Immature natural killer cell (primary cell): ENCODE measurements around the gene HDGFL1. TPM values are rescaled to one million over a fixed set of nuclear protein-coding genes. Genes with fewer than 3 reads are reported as not detected.

Experiments
- DNase-seq, 3 donors: peaks; one replicate each; pipeline ENCODE4 v3.0.0; 2022; ENCODE audit warnings: mixed read lengths in 1 of 3
- H3K27ac Mint-ChIP-seq, 6 donors: one replicate each; pipeline ENCODE4 v1.8.0; 2020; ENCODE audit warnings: mixed read lengths in 6 of 6, mild to moderate bottlenecking in 5 of 6, inconsistent platforms in 4 of 6, moderate library complexity in 3 of 6
- H3K27me3 Mint-ChIP-seq, 3 donors: one replicate each; pipeline ENCODE4 v1.8.0; 2020 to 2021; ENCODE audit warnings: low read depth in 3 of 3, mild to moderate bottlenecking in 3 of 3, mixed read lengths in 3 of 3, moderate library complexity in 3 of 3, inconsistent platforms in 1 of 3
- H3K36me3 Mint-ChIP-seq, 3 donors: one replicate each; pipeline ENCODE4 v1.8.0; 2020; ENCODE audit warnings: mixed read lengths in 3 of 3, inconsistent platforms in 2 of 3, mild to moderate bottlenecking in 2 of 3
- H3K4me1 Mint-ChIP-seq, 2 donors: one replicate each; pipeline ENCODE4 v1.8.0; 2020; ENCODE audit warnings: inconsistent platforms in 2 of 2, mild to moderate bottlenecking in 2 of 2, mixed read lengths in 2 of 2, moderate library complexity in 1 of 2
- H3K4me3 Mint-ChIP-seq, 5 donors: one replicate each; pipeline ENCODE4 v1.8.0; 2020; ENCODE audit warnings: mild to moderate bottlenecking in 5 of 5, mixed read lengths in 5 of 5, inconsistent platforms in 3 of 5, moderate library complexity in 3 of 5
- H3K9me3 Mint-ChIP-seq, 6 donors: one replicate each; pipeline ENCODE4 v1.8.0; 2020; ENCODE audit warnings: mild to moderate bottlenecking in 6 of 6, mixed read lengths in 6 of 6, inconsistent platforms in 4 of 6, moderate library complexity in 3 of 6
- polyA plus RNA-seq, 3 donors: library from polyadenylated mRNA; unstranded; fragments of 300-500 nt; fragmentation: Illumina TruSeq; gene quantifications; one replicate each; pipeline ENCODE4 v1.2.3, GENCODE V29; 2021

Gene HDGFL1
- polyA plus RNA-seq, 3 donors from 2014 or later = not detected

DNA sequence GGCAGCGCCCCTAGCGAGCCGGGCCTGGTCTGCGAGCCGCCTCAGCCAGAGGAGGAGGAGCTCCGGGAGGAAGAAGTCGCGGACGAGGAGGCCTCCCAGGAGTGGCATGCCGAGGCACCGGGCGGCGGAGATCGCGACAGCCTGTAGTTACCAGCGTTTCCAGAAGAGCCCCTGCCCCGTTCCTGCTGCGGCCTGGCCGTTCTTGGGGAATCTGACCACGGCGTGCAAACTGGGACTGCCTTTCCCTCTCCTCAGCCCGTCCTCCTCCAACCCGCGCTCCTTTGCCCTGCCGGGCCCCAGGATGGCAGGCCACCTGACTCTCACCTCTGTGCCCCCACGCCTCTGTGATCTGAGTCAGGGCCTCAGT is 802 bp downstream of the HDGFL1 start:
- peaks cover 3 to 30% (median 13%) of the 10 kb centered on the region in 6 donors for H3K9me3 Mint-ChIP-seq
- H3K36me3 Mint-ChIP-seq = no peaks in the 10 kb centered on the region
- no peaks in the 10 kb centered on the region for H3K27me3 Mint-ChIP-seq
- no peak overlapping the region for H3K4me3 Mint-ChIP-seq
- no peak overlapping the region for H3K27ac Mint-ChIP-seq
- no peaks in the 10 kb centered on the region for H3K4me1 Mint-ChIP-seq
- no peak for DNase-seq

DNA sequence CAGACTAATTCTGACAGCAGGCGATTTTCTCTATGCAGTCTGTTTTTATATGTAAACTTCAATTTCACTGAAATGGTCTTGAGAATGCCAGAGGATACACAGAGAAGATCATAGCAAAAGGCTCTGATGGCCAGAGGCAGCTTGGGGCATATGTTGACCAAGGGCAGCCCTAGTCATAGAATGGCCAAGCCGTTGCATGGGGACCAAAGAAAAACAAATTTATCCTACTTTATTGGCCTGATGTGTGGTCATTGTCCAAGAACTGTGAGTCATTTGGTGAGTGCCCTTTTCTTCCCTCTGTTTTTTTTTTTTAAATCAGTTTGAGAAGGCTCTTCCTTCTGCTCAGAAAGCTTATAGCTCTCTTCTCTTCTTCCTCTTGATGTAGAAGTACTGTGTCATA is 5.8 kb downstream of the HDGFL1 start:
- Mint-ChIP-seq H3K4me1 (no peaks in the 10 kb centered on the region), H3K4me3 (no peak overlapping the region), H3K27ac (no peak overlapping the region), H3K27me3 (no peaks in the 10 kb centered on the region), H3K9me3 (peaks cover 3 to 27% (median 10%) of the 10 kb centered on the region in 6 donors), H3K36me3 (no peaks in the 10 kb centered on the region)
- no peak for DNase-seq

- H3K9me3 Mint-ChIP-seq = peaks cover 2 to 9% (median 5%) of the 10 kb centered on the region in 6 donors
- H3K27me3 Mint-ChIP-seq = no peaks in the 10 kb centered on the region
- no peak overlapping the region for H3K4me3 Mint-ChIP-seq
- no peaks in the 10 kb centered on the region for H3K36me3 Mint-ChIP-seq
- H3K27ac Mint-ChIP-seq = no peak overlapping the region
- no peak for DNase-seq
- no peaks in the 10 kb centered on the region for H3K4me1 Mint-ChIP-seq
These were observed 10.1 kb downstream of the HDGFL1 start for GRCh38 chr6:22579439-22579838.

- Mint-ChIP-seq H3K27ac (no peak overlapping the region), H3K36me3 (no peaks in the 10 kb centered on the region), H3K9me3 (peaks cover 2 to 10% (median 5%) of the 10 kb centered on the region in 6 donors), H3K4me1 (no peaks in the 10 kb centered on the region), H3K4me3 (no peak overlapping the region), H3K27me3 (no peaks in the 10 kb centered on the region)
- DNase-seq = no peak
These were observed 11.0 kb downstream of the HDGFL1 start for GRCh38 chr6:22580337-22580736.

GRCh38 chr6:22582417-22583205 is 13.2 kb downstream of the HDGFL1 start:
- H3K36me3 Mint-ChIP-seq = no peaks in the 10 kb centered on the region
- no peaks in the 10 kb centered on the region for H3K4me1 Mint-ChIP-seq
- DNase-seq = no peak
- H3K27ac Mint-ChIP-seq = no peak overlapping the region
- no peak overlapping the region for H3K4me3 Mint-ChIP-seq
- peaks cover 0 to 19% (median 4%) of the 10 kb centered on the region in 6 donors for H3K9me3 Mint-ChIP-seq
- H3K27me3 Mint-ChIP-seq = no peaks in the 10 kb centered on the region

DNA sequence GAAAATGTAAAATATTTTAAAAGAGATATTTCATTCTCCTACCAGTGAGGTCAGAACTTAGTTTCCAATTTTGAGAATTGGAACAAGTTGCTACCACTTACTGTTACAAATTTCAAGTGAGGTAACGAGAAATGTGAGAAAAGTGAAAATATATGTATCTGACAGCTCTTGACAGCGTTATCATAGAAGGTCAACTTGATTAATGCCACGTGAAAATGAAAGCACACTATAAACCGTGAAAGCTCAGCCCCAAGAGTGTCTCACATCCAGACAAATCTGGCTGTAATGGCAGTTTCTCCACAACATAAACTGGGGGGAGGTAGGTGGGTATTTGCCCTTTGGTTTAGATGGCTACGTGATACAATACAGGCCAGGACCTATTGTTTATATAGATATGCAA is 13.9 kb downstream of the HDGFL1 start:
- H3K4me1 Mint-ChIP-seq = no peaks in the 10 kb centered on the region
- H3K9me3 Mint-ChIP-seq = peaks cover 0 to 19% (median 4%) of the 10 kb centered on the region in 6 donors
- H3K36me3 Mint-ChIP-seq = no peaks in the 10 kb centered on the region
- DNase-seq = no peak
- H3K27ac Mint-ChIP-seq = no peak overlapping the region
- H3K4me3 Mint-ChIP-seq = no peak overlapping the region
- H3K27me3 Mint-ChIP-seq = no peaks in the 10 kb centered on the region

GRCh38 chr6:22583927-22584326 is 14.6 kb downstream of the HDGFL1 start:
- Mint-ChIP-seq H3K27me3 (no peaks in the 10 kb centered on the region), H3K4me3 (no peak overlapping the region), H3K9me3 (peaks cover 0 to 19% (median 4%) of the 10 kb centered on the region in 6 donors), H3K27ac (no peak overlapping the region), H3K4me1 (no peaks in the 10 kb centered on the region), H3K36me3 (no peaks in the 10 kb centered on the region)
- DNase-seq = no peak

DNA sequence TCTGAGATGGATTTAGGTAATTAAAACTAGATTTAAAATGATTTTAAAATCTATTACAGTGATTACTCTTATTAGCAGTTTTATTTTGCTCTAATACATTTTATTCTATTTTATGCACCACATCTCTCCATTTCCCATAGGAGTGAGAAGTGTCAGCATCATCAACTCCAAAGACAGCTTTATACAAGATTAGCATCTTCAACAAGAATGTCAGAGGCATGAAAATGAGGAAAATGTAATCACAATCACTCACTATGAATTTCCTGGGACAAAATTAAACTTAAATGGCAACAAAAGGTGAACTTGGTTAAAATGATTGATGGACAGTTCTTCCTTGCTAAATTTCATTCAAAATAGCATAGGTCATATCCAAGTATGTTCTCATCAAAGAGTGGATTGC is 19.8 kb downstream of the HDGFL1 start:
- Mint-ChIP-seq H3K27me3 (no peaks in the 10 kb centered on the region), H3K4me1 (no peaks in the 10 kb centered on the region)

DNA sequence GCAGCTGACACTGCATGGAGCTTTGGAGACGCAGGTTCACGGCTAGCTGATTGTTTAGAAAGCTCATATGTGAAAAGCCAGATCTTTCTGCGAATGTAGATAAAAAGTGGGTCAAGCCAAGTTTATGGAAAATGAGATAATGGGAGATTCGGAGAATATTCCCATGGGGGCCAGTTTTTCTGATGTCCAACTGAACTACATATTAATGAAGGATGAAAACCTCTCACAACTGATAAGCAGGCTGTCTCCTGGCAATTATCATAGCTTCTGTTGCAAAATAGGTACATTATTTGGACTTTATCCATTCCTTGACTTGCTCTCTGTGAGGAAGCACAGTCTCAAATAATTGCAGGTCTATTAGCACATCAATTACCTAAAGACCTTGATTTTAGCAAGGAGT is 21.1 kb downstream of the HDGFL1 start:
- peaks cover 0 to 2% (median 0%) of the 10 kb centered on the region in 3 donors for H3K27me3 Mint-ChIP-seq
- no peak for DNase-seq
- H3K9me3 Mint-ChIP-seq = peaks cover 0 to 20% (median 6%) of the 10 kb centered on the region in 6 donors
- H3K4me1 Mint-ChIP-seq = no peaks in the 10 kb centered on the region
- no peak overlapping the region for H3K4me3 Mint-ChIP-seq
- H3K36me3 Mint-ChIP-seq = no peaks in the 10 kb centered on the region
- no peak overlapping the region for H3K27ac Mint-ChIP-seq

More for the DNA sequence above, 19.8 kb downstream of the HDGFL1 start:
- no peak for DNase-seq
- Mint-ChIP-seq H3K27ac (no peak overlapping the region), H3K36me3 (no peaks in the 10 kb centered on the region), H3K9me3 (peaks cover 0 to 23% (median 4%) of the 10 kb centered on the region in 6 donors), H3K4me3 (no peak overlapping the region)

GRCh38 chr6:22593895-22594294 is 24.5 kb downstream of the HDGFL1 start:
- no peaks in the 10 kb centered on the region for H3K36me3 Mint-ChIP-seq
- H3K9me3 Mint-ChIP-seq = peaks cover 2 to 25% (median 10%) of the 10 kb centered on the region in 6 donors
- H3K4me1 Mint-ChIP-seq = no peaks in the 10 kb centered on the region
- H3K4me3 Mint-ChIP-seq = no peak overlapping the region
- DNase-seq = no peak
- H3K27me3 Mint-ChIP-seq = peaks cover 0 to 2% (median 0%) of the 10 kb centered on the region in 3 donors
- no peak overlapping the region for H3K27ac Mint-ChIP-seq

GRCh38 chr6:22596011-22596410 is 26.6 kb downstream of the HDGFL1 start:
- H3K27ac Mint-ChIP-seq = no peak overlapping the region
- peaks cover 2 to 25% (median 15%) of the 10 kb centered on the region in 6 donors for H3K9me3 Mint-ChIP-seq

DNA sequence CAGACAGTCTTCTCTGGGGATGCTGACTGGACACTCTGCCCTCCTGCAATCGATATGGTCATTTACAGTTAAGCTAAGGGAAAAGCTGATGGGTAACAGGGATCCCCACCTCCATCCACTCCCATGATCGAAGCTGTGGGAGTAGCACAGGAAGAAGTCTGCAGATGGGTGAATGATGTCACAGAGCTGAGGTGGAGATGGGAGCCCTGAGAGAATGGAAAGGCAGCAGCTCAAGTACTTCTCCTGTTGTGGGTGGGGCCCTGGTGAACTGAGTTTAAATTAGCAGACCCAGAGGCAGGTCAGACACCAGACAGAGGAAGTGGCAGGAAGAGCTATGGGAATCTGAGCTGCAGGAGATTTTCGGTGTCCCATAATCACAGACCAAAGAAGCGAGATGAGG is 29.0 kb downstream of the HDGFL1 start:
- DNase-seq = no peak
- Mint-ChIP-seq H3K4me3 (no peak overlapping the region), H3K27ac (no peak overlapping the region), H3K27me3 (peaks cover 0 to 2% (median 0%) of the 10 kb centered on the region in 3 donors), H3K4me1 (no peaks in the 10 kb centered on the region), H3K9me3 (peaks cover 2 to 22% (median 17%) of the 10 kb centered on the region in 6 donors), H3K36me3 (no peaks in the 10 kb centered on the region)

More at GRCh38 chr6:22596011-22596410, 26.6 kb downstream of the HDGFL1 start:
- Mint-ChIP-seq H3K36me3 (no peaks in the 10 kb centered on the region), H3K4me1 (no peaks in the 10 kb centered on the region), H3K4me3 (no peak overlapping the region), H3K27me3 (peaks cover 0 to 2% (median 0%) of the 10 kb centered on the region in 3 donors)
- DNase-seq = no peak

GRCh38 chr6:22600059-22600458 is 30.7 kb downstream of the HDGFL1 start:
- H3K27ac Mint-ChIP-seq = no peak overlapping the region
- H3K9me3 Mint-ChIP-seq = peaks cover 5 to 29% (median 14%) of the 10 kb centered on the region in 6 donors
- peaks cover 0 to under 1% (median 0%) of the 10 kb centered on the region in 3 donors for H3K27me3 Mint-ChIP-seq
- DNase-seq = no peak
- no peaks in the 10 kb centered on the region for H3K36me3 Mint-ChIP-seq
- no peak overlapping the region for H3K4me3 Mint-ChIP-seq
- H3K4me1 Mint-ChIP-seq = no peaks in the 10 kb centered on the region

DNA sequence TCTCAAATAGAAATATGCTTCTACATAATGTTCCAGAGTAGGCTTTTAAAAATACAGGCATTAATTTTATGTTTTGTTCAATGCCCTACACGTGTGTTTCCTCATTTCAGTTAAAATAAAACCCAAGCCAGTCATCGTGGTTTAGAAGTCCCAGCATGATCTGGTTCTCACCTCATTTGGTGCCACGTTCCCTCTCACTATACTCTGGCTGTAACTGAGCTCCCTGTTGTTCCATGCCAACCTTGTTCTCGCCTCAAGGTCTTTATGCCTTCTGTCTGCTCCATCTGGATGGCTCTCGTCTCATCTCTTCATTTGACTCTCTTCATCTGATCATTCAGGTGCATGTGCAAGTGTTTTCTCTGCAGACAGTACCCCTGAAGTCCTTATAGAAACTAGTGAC is 32.6 kb downstream of the HDGFL1 start:
- Mint-ChIP-seq H3K4me3 (no peak overlapping the region), H3K4me1 (no peaks in the 10 kb centered on the region), H3K27ac (no peak overlapping the region), H3K27me3 (no peaks in the 10 kb centered on the region), H3K36me3 (no peaks in the 10 kb centered on the region), H3K9me3 (peaks cover 4 to 29% (median 10%) of the 10 kb centered on the region in 6 donors)
- no peak for DNase-seq

DNA sequence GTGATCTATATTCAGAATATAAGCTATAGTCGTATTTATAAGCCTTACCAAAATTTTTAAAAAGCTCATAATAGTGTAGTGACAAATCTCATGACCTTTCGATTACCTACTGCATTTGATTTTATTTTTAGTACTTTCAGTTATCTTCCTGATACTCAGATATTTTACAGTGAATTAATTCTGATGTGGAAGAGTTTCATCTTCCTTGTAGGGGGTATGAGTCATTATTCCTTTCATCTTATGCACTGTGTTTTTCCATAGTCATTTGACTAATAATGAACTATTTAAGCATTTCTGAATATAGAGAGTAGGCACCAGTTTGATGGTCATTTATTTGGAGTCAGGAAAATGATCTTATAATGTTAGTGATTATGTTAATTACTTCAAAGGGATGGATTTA is 36.4 kb downstream of the HDGFL1 start:
- Mint-ChIP-seq H3K27ac (no peak overlapping the region), H3K36me3 (no peaks in the 10 kb centered on the region), H3K4me1 (no peaks in the 10 kb centered on the region), H3K27me3 (no peaks in the 10 kb centered on the region), H3K4me3 (no peak overlapping the region), H3K9me3 (peaks cover 2 to 18% (median 5%) of the 10 kb centered on the region in 6 donors)
- DNase-seq = no peak
